Endothelial cell of umbilical vein (primary cell): Measurements from ENCODE around the gene METTL1. TPM values are rescaled to one million over a fixed set of nuclear protein-coding genes. Genes with fewer than 3 reads are reported as not detected.

Experiments
- BruUV-seq: library from RNA; stranded (reverse); fragments of 400-500 nt; replicated peaks from 2 replicates; lab custom pipeline; 2021; lab: Mats Ljungman, UMichigan
- CTCF ChIA-PET: fragments of 300-600, 350-600 bp; sonication (Branson Sonifier 250); formaldehyde crosslinking; loops from one replicate; lab custom pipeline; 2021; ENCODE audit warnings: antibody characterized with exemption, inconsistent platforms; lab: Charles Lee
- POLR2A ChIA-PET: fragments of 300-600, 350-600 bp; sonication (Branson Sonifier 250); formaldehyde crosslinking; loops from one replicate; lab custom pipeline; 2021; ENCODE audit warnings: antibody characterized with exemption, inconsistent platforms; lab: Charles Lee
- DNase-seq: peaks from one replicate; pipeline ENCODE4 v3.0.0-alpha.2; 2011; ENCODE audit warnings: low read depth, low spot score
- FAIRE-seq: peaks from 2 replicates; lab custom pipeline; 2011; peaks lifted over from hg19 to GRCh38; lab: Jason Lieb, UNC
- H2AFZ ChIP-seq: 2 replicates; pipeline ENCODE4 v1.6.0; 2012; ENCODE audit warnings: low read depth, low read length, control low read depth, inconsistent platforms
- H3K27ac ChIP-seq: 2 replicates; pipeline ENCODE4 v1.5.1; 2011; ENCODE audit warnings: low read depth, mild to moderate bottlenecking, control low read depth, low read length, moderate library complexity; ENCODE audit not compliant: insufficient read depth
- H3K27me3 ChIP-seq, 2 experiments: 2 replicates each; pipeline versions ENCODE4 v1.6.0 to v1.6.1; 2011; ENCODE audit warnings: low read length in 2 of 2, mixed read lengths in 1 of 2; ENCODE audit not compliant: control insufficient read depth in 2 of 2, insufficient read depth in 2 of 2
- H3K36me3 ChIP-seq, 2 experiments: 2 replicates in 1 of 2; 3 replicates in 1 of 2; pipeline ENCODE4 v1.5.1; 2011; ENCODE audit warnings: low read length in 2 of 2, mild to moderate bottlenecking in 1 of 2, moderate library complexity in 1 of 2; ENCODE audit not compliant: control insufficient read depth in 2 of 2, insufficient read depth in 2 of 2; ENCODE audit errors: extremely low read depth in 1 of 2
- H3K4me1 ChIP-seq: 3 replicates; pipeline ENCODE4 v1.5.1; 2011; ENCODE audit warnings: mild to moderate bottlenecking, low read length; ENCODE audit not compliant: control insufficient read depth, insufficient read depth; ENCODE audit errors: extremely low read depth
- H3K4me2 ChIP-seq: 2 replicates; pipeline ENCODE4 v1.6.1; 2011; ENCODE audit warnings: low read length, control low read depth, mixed read lengths; ENCODE audit not compliant: insufficient read depth
- H3K4me3 ChIP-seq, 3 experiments: fragments of 200-600 bp in 1 of 3; sonication (generic), shearing (Covaris generic) in 1 of 3; replicated peaks in 1 of 3; 2 replicates each; pipeline ENCODE4 v1.5.1; 2011 to 2016; ENCODE audit warnings: control low read depth in 3 of 3, low read length in 3 of 3, mild to moderate bottlenecking in 2 of 3, inconsistent platforms in 1 of 3, low read depth in 1 of 3, moderate library complexity in 1 of 3; ENCODE audit not compliant: insufficient read depth in 1 of 3
- H3K79me2 ChIP-seq: 2 replicates; pipeline ENCODE4 v1.6.0; 2012; ENCODE audit warnings: low read length, inconsistent platforms; ENCODE audit not compliant: control insufficient read depth, insufficient read depth
- H3K9ac ChIP-seq: replicated peaks from 2 replicates; pipeline ENCODE3; 2011; ENCODE audit warnings: low read length, control low read depth; ENCODE audit not compliant: insufficient read depth; ENCODE audit errors: extremely low read depth
- H3K9me1 ChIP-seq: replicated peaks from 3 replicates; pipeline ENCODE4 v1.6.0; 2011; ENCODE audit warnings: mild to moderate bottlenecking, low read length; ENCODE audit not compliant: control insufficient read depth, insufficient read depth; ENCODE audit errors: extremely low read depth
- H3K9me3 ChIP-seq: replicated peaks from 2 replicates; pipeline ENCODE4 v1.5.1; 2012; ENCODE audit warnings: low read length, inconsistent platforms; ENCODE audit not compliant: control insufficient read depth, insufficient read depth
- H4K20me1 ChIP-seq: replicated peaks from 2 replicates; pipeline ENCODE3; 2011; ENCODE audit warnings: mild to moderate bottlenecking, low read length; ENCODE audit not compliant: control insufficient read depth, insufficient read depth; ENCODE audit errors: extremely low read depth
- EZH2 ChIP-seq: IDR thresholded peaks from 2 replicates; pipeline ENCODE4 v1.6.1; 2012; ENCODE audit warnings: borderline replicate concordance, low read depth, mild to moderate bottlenecking, moderate library complexity, low read length, inconsistent platforms; ENCODE audit not compliant: severe bottlenecking
- FOS ChIP-seq: IDR thresholded peaks from 2 replicates; pipeline ENCODE4 v1.6.1; 2011; ENCODE audit warnings: mild to moderate bottlenecking, low read length, moderate library complexity, borderline replicate concordance; ENCODE audit not compliant: insufficient read depth
- GATA2 ChIP-seq: IDR thresholded peaks from 2 replicates; pipeline ENCODE4 v1.7.0; 2011; ENCODE audit warnings: low read depth, mild to moderate bottlenecking, moderate library complexity, mixed read lengths, low read length; ENCODE audit not compliant: insufficient read length, insufficient read depth
- JUN ChIP-seq: IDR thresholded peaks from 2 replicates; pipeline ENCODE4 v1.6.1; 2011; ENCODE audit warnings: borderline replicate concordance, low read depth; ENCODE audit not compliant: insufficient read length, insufficient read depth
- MAX ChIP-seq: IDR thresholded peaks from 2 replicates; pipeline ENCODE4 v1.6.1; 2011; ENCODE audit not compliant: insufficient read depth, insufficient read length
- MYC ChIP-seq: IDR thresholded peaks from one replicate; pipeline ENCODE4 v1.6.1; 2011; ENCODE audit warnings: mild to moderate bottlenecking, low read depth, low read length
- POLR2A ChIP-seq: IDR thresholded peaks from 2 replicates; pipeline ENCODE4 v1.6.1; 2012; ENCODE audit warnings: low read depth, mild to moderate bottlenecking, control low read depth, low read length
- POLR2AphosphoS5 ChIP-seq: IDR thresholded peaks from 2 replicates; pipeline ENCODE4 v1.6.1; 2012; ENCODE audit warnings: low read depth, mild to moderate bottlenecking, control low read depth, low read length, moderate library complexity; ENCODE audit not compliant: insufficient read depth
- dilution Hi-C: fragments of 300-500 bp; cut with MboI; formaldehyde crosslinking; loops from one replicate; pipeline ENCODE4 v1.15.0; 2019; ENCODE audit warnings: low sequenced_read_pairs; ENCODE audit not compliant: extremely low pct_ligation_motif_present
- intact Hi-C: fragments of 100-400 bp; cut with micrococcal nuclease; formaldehyde crosslinking; loops from one replicate; pipeline ENCODE4 v1.10.0; 2022
- polyA plus RNA-seq, 4 experiments: library from polyadenylated mRNA; depleted of rRNA in 3 of 4; stranded (reverse) in 3 of 4; unstranded in 1 of 4; fragments of >200 nt; gene quantifications; 2 replicates each; pipeline versions ENCODE4 v1.2.1 to v1.2.3, GENCODE V29; 2011 to 2012; ENCODE audit warnings: missing spikeins in 1 of 4
- total RNA-seq: library from RNA; stranded (reverse); gene quantifications from 2 replicates; pipeline ENCODE4 v1.2.3, GENCODE V29; 2021
- TF ChIP-seq, protein P1 (sequence below), 2 donors: IDR thresholded peaks; 1 replicate in 1 of 2; 2 replicates in 1 of 2; pipeline ENCODE4 v1.5.1; 2011; ENCODE audit warnings: low read length in 2 of 2, mild to moderate bottlenecking in 2 of 2, moderate library complexity in 2 of 2, control low read depth in 1 of 2, inconsistent platforms in 1 of 2, low read depth in 1 of 2; ENCODE audit not compliant: insufficient read depth in 1 of 2; ENCODE audit errors: extremely low read depth in 1 of 2

Gene METTL1
- total and polyA plus RNA-seq, 2 donors (not counting 3 experiments of a cell fraction or from before 2014, with no cell fraction given): 23.6 to 24.3 TPM

- ChIA-PET CTCF (interaction anchor here (1.2 to 2.6 kb wide), 9 partner anchors 10 to 149 kb away, joined by 3 to 48 read pairs (median 8); partner anchors contain the start of genes CYP27B1, EEF1AKMT3, METTL1 and TSFM), POLR2A (interaction anchor here (0.6 kb wide), 1 partner anchor 30 kb away, joined by 3 read pairs; no protein-coding TSS in a partner anchor)
- TF ChIP-seq MAX (no peak), EZH2 (peak; percentile 82)
- dilution Hi-C loops: no loop called here
- H4K20me1 ChIP-seq: no peaks in the 10 kb centered on the region
- FAIRE-seq (no peak), DNase-seq (no peak)
- no peak overlapping the region for H3K9ac ChIP-seq
- no peaks in the 10 kb centered on the region for H3K9me3 ChIP-seq
- H2AFZ ChIP-seq: no peak overlapping the region
- H3K4me2 ChIP-seq: peak overlapping the region; percentile 7
- H3K27me3 ChIP-seq: peaks cover 25 to 33% of the 10 kb centered on the region in 2 experiments
- peak overlapping the region in 1 of 3 experiments; percentile 57 for H3K4me3 ChIP-seq
- H3K36me3 ChIP-seq: peaks cover 0 to 2% of the 10 kb centered on the region in 2 experiments
- no TSS peak for BruUV-seq
- intact Hi-C loops: loop anchor here (1.0 kb wide), 1 partner anchor 150 kb away; no protein-coding TSS in a partner anchor
- H3K79me2 ChIP-seq: peaks cover 12% of the 10 kb centered on the region
- no peak overlapping the region for H3K27ac ChIP-seq
- H3K4me1 ChIP-seq: peaks cover 16% of the 10 kb centered on the region
- H3K9me1 ChIP-seq: no peaks in the 10 kb centered on the region
Observed at GRCh38 chr12:57755454-57756372, 16.2 kb downstream of the METTL1 start.

- no peak overlapping the region for H2AFZ ChIP-seq
- dilution Hi-C loops (no loop called here), intact Hi-C loops (no loop called here)
- H4K20me1 ChIP-seq: no peaks in the 10 kb centered on the region
- peaks cover 25 to 33% of the 10 kb centered on the region in 2 experiments for H3K27me3 ChIP-seq
- H3K9ac ChIP-seq: no peak overlapping the region
- FAIRE-seq: no peak
- peaks cover 17% of the 10 kb centered on the region for H3K4me1 ChIP-seq
- peaks cover 18% of the 10 kb centered on the region for H3K79me2 ChIP-seq
- no peaks in the 10 kb centered on the region for H3K9me1 ChIP-seq
- TF ChIP-seq GATA2 (no peak), JUN (no peak), POLR2A (no peak), EZH2 (no peak), MAX (no peak), MYC (no peak), POLR2AphosphoS5 (no peak), FOS (no peak)
- TF ChIP-seq, protein P1, sequence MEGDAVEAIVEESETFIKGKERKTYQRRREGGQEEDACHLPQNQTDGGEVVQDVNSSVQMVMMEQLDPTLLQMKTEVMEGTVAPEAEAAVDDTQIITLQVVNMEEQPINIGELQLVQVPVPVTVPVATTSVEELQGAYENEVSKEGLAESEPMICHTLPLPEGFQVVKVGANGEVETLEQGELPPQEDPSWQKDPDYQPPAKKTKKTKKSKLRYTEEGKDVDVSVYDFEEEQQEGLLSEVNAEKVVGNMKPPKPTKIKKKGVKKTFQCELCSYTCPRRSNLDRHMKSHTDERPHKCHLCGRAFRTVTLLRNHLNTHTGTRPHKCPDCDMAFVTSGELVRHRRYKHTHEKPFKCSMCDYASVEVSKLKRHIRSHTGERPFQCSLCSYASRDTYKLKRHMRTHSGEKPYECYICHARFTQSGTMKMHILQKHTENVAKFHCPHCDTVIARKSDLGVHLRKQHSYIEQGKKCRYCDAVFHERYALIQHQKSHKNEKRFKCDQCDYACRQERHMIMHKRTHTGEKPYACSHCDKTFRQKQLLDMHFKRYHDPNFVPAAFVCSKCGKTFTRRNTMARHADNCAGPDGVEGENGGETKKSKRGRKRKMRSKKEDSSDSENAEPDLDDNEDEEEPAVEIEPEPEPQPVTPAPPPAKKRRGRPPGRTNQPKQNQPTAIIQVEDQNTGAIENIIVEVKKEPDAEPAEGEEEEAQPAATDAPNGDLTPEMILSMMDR (IDR thresholded peaks at IDR 0.05; ENCODE audit: extremely low read depth in 1 of 2, insufficient read depth in 1 of 2, low read depth in 1 of 2, low read length in 2 of 2): no peak
- BruUV-seq: no TSS peak
- H3K9me3 ChIP-seq: no peaks in the 10 kb centered on the region
- no peak for DNase-seq
- ChIA-PET POLR2A (interaction anchor here (0.6 kb wide), 1 partner anchor 29 kb away, joined by 3 read pairs; no protein-coding TSS in a partner anchor), CTCF (interaction anchor here (2.5 to 2.6 kb wide), 2 partner anchors 11 to 17 kb away, joined by 17 to 48 read pairs; partner anchors contain the start of genes CYP27B1, EEF1AKMT3 and METTL1)
- H3K4me2 ChIP-seq: no peak overlapping the region
- H3K36me3 ChIP-seq: peaks cover 0 to 8% of the 10 kb centered on the region in 2 experiments
- H3K4me3 ChIP-seq: peak overlapping the region in 1 of 3 experiments; percentile 57
- no peak overlapping the region for H3K27ac ChIP-seq
Observed at GRCh38 chr12:57755194-57755453, 16.8 kb downstream of the METTL1 start.
